NCI-H748 (cell line): Measurements from ENCODE around the gene IL23A.
"Not testable (repeated sequence)": the region's sequence is repeated elsewhere in the genome, so short reads cannot be mapped to it uniquely, and the experiment has no call there.

ENCODE experiments used
- DNase-seq: peaks from one replicate; lab custom pipeline; 2025; ENCODE audit not compliant: unreplicated experiment; lab: John Stamatoyannopoulos, UW

The IL23A gene

GRCh38 chr12:56324206-56324605, 14.5 kb upstream of the IL23A start:
- no peak for DNase-seq

- no peak for DNase-seq
These were observed 12.6 kb upstream of the IL23A start for GRCh38 chr12:56326126-56326525.

- DNase-seq, result no peak
These were observed 12.2 kb upstream of the IL23A start for GRCh38 chr12:56326533-56326932.

- no peak for DNase-seq
These were observed 7.7 kb upstream of the IL23A start for GRCh38 chr12:56330936-56331490.

DNA sequence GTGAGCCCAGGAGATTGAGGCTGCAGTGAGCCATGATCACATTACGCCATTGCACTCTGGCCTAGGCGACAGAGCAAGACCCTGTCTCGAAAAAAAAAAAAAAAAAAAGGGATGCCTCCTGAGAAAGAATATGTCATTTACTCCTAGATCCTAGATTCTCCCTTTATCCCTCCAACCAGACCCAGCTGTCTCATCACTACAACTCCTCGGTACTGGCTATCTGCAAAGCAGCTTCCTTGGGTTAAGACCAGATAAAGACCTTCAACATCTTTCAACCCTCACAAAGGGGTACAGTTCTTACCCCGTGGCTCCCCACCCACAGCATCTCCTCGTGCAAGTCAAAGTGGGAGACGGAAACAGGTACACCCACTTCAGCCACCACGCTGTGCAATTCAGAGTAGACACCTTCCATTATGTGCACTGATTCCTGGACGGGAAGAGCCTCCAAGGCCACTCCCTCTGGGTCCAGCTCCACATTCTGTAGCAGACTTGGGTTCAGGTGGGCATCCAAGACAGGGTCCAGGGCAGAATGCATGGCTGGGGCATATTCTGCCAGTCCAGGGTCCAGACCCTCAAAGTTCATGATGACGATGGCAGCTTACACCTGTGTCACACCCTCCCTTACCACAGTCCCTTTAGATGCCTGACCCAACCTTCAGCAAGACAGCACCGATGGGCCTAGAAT, 6.0 kb upstream of the IL23A start:
- no peak for DNase-seq

DNA sequence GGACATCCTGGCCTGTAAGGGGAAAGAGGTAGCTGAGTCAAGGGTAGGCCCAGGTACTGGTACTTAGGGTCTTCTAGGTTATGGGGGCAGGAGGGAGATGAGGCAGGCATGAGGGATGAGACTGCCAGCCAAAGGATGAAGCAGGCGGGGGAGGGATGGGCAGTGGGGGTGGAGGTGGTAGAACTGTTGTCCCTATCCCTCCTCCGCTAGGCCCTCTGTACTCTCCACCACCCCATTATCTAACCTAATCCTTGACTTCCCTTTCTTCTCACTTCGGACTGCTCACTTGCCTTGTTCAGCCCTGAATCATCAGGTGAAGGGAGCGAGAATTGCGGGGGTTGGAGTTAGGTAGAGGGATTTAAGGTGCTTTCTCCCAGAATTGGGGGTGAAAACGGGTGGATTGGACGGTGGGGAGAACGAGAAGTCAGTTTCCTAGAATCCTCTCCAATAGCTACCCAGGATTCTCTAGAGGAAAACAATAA, 5.4 kb upstream of the IL23A start:
- DNase-seq, result no peak

DNA sequence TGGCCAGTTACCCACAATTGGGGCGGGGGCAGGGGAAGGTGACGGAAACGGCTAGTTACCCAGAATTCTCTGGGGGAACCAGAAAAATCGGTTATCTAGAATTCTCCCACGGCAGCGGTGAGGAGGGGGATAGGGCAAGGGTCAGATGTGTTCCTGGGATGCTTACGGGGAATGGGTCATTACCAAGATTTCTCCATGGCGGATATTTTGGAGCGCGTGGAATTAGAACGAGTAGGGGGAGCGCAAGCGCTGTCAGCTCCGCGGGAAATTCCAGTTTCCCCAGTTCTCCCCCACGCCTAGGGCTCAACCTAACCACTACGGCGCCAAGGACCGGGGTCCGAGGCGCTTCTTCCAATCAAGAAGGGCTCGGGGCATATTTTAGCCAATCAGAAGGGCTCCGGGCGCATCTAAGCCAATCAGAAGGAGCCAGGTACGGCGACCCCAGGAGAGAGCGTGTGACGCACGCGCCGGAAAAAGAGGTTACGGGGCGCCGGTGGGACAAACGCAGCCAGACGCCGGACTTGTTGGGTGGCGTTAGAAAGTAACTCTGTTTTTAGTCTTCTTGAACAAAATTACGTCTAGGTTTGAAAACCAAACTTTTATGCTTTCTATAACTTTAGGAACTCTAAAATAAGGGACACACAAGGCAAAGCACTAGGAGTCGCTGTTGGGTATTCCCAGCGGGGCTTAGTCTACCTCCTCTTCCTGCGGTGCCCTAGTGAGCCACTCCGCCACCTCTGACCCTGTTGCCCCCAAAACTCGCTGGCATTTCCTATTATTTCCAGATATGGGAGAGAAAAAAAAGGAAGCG, 4.8 kb upstream of the IL23A start, which contains the start of gene PAN2:
Gene PAN2 (minus strand): TSS at position 322 of the 811 bp plus-strand sequence. CDS start 906 bp downstream, outside the sequence.
- peak; percentile 99 for DNase-seq

DNA sequence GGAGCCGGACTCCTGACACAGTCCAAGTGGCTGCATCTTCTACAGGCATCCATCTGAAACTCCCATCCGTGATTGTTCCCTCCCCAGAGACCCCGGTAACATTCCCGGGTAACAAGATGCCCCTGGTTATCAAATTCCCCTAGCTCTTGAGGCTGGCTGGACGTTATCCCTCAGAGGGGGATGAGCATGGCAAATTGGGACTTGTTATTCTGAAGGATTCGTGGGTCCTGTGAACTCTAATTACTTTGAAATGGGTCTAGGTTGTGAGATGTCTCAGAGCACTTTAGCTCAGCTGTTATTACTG, 4.2 kb upstream of the IL23A start:
- DNase-seq, result no peak

DNA sequence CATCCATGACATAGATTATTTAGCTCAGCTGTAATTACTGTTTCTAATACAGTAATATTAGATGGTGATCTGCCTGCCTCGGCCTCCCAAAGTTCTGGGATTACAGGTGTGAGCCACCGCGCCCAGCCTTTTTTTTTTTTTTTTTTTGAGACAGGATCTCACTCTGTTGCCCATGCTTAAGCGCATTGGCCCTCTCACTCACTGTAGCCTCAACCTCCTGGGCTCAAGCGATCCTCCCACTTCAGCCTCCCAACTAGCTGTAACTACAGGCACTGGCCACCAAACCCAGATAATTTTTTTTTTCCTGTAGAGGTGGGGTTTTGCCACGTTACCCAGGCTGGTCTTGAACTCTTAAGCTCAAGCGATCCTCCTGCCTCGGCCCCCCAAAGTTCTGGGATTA, 3.2 kb upstream of the IL23A start:
- not testable (repeated sequence) for DNase-seq

GRCh38 chr12:56336361-56337167, 2.1 kb upstream of the IL23A start:
- DNase-seq, result no peak

DNA sequence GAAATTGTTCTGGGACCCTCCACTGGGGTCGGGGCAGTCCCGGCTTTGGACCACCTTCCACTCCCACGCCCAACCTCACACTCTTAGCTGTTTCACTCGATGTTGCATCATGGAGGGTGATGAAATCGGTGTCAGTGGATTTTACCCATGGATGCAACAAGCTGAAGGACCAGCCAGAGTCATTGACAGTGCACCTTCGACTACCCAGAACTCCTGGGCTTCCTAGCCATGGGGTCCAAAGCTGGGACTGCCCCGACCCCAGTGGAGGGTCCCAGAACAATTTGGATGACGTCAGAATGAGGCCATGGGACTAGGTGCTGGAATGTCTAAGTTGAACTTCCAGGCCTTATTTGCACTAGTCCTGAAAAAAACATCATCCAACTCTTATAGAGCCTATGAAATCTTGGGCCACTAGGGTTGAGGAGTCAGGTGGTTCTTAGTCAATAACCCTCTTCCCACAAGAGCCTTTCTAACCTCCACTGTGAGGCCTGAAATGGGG, 882 bp upstream of the IL23A start:
- no peak for DNase-seq

GRCh38 chr12:56339158-56339422, 406 bp downstream of the IL23A start:
- no peak for DNase-seq

GRCh38 chr12:56341616-56342015, 2.9 kb downstream of the IL23A start:
- DNase-seq, result no peak

DNA sequence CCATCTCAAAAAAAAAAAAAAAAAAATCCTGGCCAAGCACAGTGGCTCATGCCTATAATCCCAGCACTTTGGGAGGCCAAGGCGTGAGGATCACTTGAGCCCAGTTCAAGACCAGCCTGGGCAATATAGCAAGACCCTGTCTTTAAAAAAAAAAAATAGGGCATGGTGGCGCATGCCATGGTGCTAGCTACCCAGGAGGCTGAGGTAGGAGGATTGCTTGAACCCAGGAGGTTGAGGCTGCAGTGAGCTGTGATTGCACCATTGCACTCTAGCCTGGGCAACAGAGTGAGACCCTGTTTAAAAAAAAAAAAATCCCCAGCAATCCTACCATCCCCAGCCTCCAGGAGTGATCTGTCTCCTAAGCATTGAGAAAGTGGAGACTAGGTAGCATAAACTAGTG, 3.6 kb downstream of the IL23A start:
- DNase-seq, result not testable (repeated sequence)

GRCh38 chr12:56346675-56347074, 8.0 kb downstream of the IL23A start:
- no peak for DNase-seq

- DNase-seq, result not testable (repeated sequence)
These were observed 8.6 kb downstream of the IL23A start for GRCh38 chr12:56347255-56347654.

GRCh38 chr12:56348776-56349175, 10.1 kb downstream of the IL23A start:
- DNase-seq, result no peak

DNA sequence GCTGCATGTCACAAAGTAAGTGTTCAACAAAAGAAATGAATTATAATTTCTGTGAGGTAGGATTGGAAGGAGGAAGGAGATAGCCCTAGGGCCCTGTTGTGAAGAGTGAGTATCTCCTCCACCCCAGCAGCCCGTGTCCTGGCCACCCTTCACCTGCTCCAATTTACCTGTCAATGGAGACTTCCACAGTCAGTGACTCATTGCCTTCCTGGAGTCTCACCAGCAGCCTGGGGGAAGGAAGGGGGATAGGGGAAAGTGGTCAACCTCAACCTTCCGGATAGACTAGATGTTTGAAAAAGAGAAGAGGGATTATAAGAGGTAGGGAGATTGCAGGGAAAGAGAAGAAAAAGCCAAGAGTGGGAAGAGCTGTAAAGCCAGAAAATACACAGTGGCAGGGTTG, 12.0 kb downstream of the IL23A start:
- no peak for DNase-seq

DNA sequence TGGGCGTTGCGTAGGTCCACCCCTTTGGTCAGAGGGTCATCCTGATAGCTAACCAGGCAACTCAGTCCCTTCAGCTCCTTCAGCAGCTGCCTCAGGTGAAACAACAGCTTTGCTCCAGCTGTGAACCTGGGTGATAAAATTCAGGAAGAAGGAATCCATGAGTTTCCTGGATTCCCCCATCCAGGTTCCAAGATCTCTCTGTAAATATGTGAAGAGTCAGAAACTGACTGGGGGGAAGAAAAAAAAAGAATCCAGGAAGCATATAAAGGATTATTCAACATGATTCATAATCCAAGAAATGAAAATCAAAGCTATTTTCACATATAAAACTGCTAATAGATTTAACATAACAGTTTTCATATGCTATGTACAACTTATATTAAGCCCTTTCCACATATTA, 12.6 kb downstream of the IL23A start:
- no peak for DNase-seq

DNA sequence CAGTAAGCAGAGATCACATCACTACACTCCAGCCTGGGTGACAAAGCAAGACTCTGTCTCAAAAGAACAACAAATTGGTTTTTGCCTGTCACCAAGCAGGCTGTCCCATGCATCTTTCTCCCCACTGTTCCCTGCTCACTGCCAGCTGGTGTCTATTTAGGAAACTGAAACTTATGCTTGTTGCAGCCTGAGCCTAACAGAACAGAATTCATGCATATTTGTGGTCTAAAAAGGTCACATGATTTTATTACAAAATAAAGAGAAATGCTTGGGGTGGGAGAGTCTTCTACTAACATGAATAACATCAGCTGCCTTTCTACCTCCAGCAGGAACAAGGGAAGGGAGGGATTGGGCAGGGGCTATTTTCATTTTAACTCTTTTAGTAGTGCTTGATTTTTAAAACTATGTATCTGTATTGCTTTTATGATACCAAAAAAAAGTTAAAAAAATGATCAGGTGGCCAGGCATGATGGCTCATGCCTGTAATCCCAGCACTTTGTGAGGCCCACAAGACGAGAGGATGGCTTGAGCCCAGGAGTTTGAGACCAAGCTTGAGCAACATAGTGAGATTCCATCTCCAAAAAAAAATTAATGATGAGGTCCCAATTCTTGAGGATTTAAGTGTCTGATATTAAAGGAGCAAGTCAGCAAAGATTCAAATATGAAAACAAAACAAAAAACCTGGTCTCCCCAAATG, 20.3 kb downstream of the IL23A start:
- no peak for DNase-seq
